ENCODE results near the gene MAP2K1. TPM values are rescaled to one million over a fixed set of nuclear protein-coding genes. Genes with fewer than 3 reads are reported as not detected.

Gene MAP2K1
- total and polyA plus RNA-seq, 2 of the 4 experiments (the other 2 are of a cell fraction), result 34.7 to 37.8 TPM

DNA sequence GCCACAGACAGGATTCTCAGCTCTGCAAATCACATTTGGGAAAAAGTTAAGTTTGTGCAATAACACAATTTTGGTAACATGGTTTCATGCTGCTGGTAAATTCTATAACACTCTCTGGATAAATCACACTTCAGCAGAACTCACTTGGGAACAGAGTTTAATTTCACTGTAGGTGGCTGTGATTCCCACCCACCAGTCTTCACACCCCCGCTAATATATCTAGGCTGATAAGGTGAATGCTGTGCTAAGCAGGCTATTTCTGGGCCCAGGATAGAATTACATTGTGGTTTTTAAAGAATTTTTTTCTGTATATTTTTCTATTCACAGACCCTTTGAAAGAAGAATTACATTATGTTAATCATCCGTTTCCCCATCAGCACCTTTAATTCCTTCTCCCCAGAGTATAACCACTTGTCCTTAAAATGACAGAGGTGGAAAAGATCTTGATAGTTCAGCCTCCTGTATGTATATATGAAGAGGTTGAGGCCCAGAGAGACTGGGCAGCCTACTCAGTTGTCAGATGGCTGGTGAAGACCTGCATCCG is 22.9 kb downstream of the MAP2K1 start:
- H3K14ac ChIP-seq (replicated peaks; ENCODE audit: low read depth, low read length), result no peak overlapping the region
- H4K91ac ChIP-seq (ENCODE audit: insufficient read depth, low read depth, low read length), result no peak overlapping the region
- no peak overlapping the region for H2BK120ac ChIP-seq (ENCODE audit: low read depth, low read length)
- H3K4me3 ChIP-seq (ENCODE audit: insufficient read depth, low read depth, low read length), result no peak overlapping the region
- H2BK5ac ChIP-seq (ENCODE audit: low read depth, low read length, poor library complexity, severe bottlenecking), result no peak overlapping the region
- H3K4me1 ChIP-seq (ENCODE audit: control insufficient read depth, insufficient read depth, low read length), result peaks cover 9% of the 10 kb centered on the region
- no peak overlapping the region for H3K18ac ChIP-seq (ENCODE audit: low read depth, low read length)
- H3K4me2 ChIP-seq (ENCODE audit: low read depth, low read length), result no peak overlapping the region
- H3K27ac ChIP-seq (ENCODE audit: insufficient read depth, low read length), result no peak overlapping the region
- BruUV-seq (replicated peaks), result no TSS peak
- no peak overlapping the region for H4K8ac ChIP-seq (ENCODE audit: low read depth in 2 of 2, low read length in 2 of 2)
- H3K9me3 ChIP-seq (ENCODE audit: control insufficient read depth, insufficient read depth, low read length), result no peaks in the 10 kb centered on the region; the same call in 1 of the 2 replicates
- no peak overlapping the region for H3K9ac ChIP-seq (ENCODE audit: low read depth, low read length)
- dilution Hi-C loops (cut with HindIII; ENCODE audit: low sequenced_read_pairs, unreplicated experiment) (loop anchor here (25.0 kb wide), 1 partner anchor 97 kb away; no protein-coding TSS in a partner anchor), intact Hi-C loops (cut with micrococcal nuclease) (no loop called here), in situ Hi-C loops (cut with MboI; ENCODE audit: low sequenced_read_pairs) (no loop called here)
- no peak overlapping the region for H3K56ac ChIP-seq (ENCODE audit: extremely low read depth, insufficient read depth, low read length)
- no peak overlapping the region for H4K5ac ChIP-seq (ENCODE audit: low read depth, low read length)
- POLR2A ChIA-PET (ENCODE audit: unreplicated experiment), result no interaction called here
- no peak overlapping the region for H3K23ac ChIP-seq (ENCODE audit: low read depth, low read length)
- no peak for ATAC-seq (ENCODE audit: low read depth)
- no peak overlapping the region for H2AK5ac ChIP-seq (ENCODE audit: low read depth, low read length)
- H3K36me3 ChIP-seq (ENCODE audit: control insufficient read depth, insufficient read depth, low read length), result no peaks in the 10 kb centered on the region
- H3K4ac ChIP-seq (ENCODE audit: low read depth, low read length), result no peak overlapping the region
- H2AFZ ChIP-seq (replicated peaks; ENCODE audit: low read length, poor library complexity), result no peak overlapping the region
- no peak overlapping the region for H2BK20ac ChIP-seq (ENCODE audit: low read depth, low read length)
- H3K27me3 ChIP-seq (ENCODE audit: control insufficient read depth, insufficient read depth, low read length), result no peaks in the 10 kb centered on the region
- peaks cover 92% of the 10 kb centered on the region for H4K20me1 ChIP-seq (ENCODE audit: insufficient read depth, low read length)
- WGBS, 2 experiments (ENCODE audit: extremely low coverage in 2 of 2, insufficient read length in 1 of 2), result no CpG with 5 or more reads among the region's 3 CpGs
- peaks cover 44 to 95% of the 10 kb centered on the region in 2 experiments for H3K79me1 ChIP-seq (ENCODE audit: low read depth in 1 of 2, low read length in 2 of 2)
- H2BK15ac ChIP-seq (ENCODE audit: low read depth, low read length), result no peak overlapping the region
- no peak overlapping the region for H2AK9ac ChIP-seq (replicated peaks; ENCODE audit: low read depth, low read length, poor library complexity)
- DNase-seq, result no peak
- CTCF ChIA-PET, result no interaction called here
- H3K9me1 ChIP-seq (ENCODE audit: insufficient read depth, low read length), result peaks cover 15% of the 10 kb centered on the region
- TF ChIP-seq RAD21 (IDR thresholded peaks at IDR 0.05; ENCODE audit: low read length) (no peak), CHD1 (IDR thresholded peaks at IDR 0.05; ENCODE audit: low read depth, low read length) (no peak), FOS (IDR thresholded peaks at IDR 0.05; ENCODE audit: low read depth, low read length) (no peak), MAZ (IDR thresholded peaks at IDR 0.05; ENCODE audit: borderline replicate concordance, low read depth, low read length) (no peak), NFE2L2 (IDR thresholded peaks at IDR 0.05; ENCODE audit: low read depth, low read length) (no peak), RCOR1 (IDR thresholded peaks at IDR 0.05; ENCODE audit: insufficient replicate concordance, low read length) (no peak), BHLHE40 (IDR thresholded peaks at IDR 0.05; ENCODE audit: low read depth, low read length) (no peak), RFX5 (IDR thresholded peaks at IDR 0.05; ENCODE audit: low read depth, low read length) (no peak)
- TF ChIP-seq, protein P1, sequence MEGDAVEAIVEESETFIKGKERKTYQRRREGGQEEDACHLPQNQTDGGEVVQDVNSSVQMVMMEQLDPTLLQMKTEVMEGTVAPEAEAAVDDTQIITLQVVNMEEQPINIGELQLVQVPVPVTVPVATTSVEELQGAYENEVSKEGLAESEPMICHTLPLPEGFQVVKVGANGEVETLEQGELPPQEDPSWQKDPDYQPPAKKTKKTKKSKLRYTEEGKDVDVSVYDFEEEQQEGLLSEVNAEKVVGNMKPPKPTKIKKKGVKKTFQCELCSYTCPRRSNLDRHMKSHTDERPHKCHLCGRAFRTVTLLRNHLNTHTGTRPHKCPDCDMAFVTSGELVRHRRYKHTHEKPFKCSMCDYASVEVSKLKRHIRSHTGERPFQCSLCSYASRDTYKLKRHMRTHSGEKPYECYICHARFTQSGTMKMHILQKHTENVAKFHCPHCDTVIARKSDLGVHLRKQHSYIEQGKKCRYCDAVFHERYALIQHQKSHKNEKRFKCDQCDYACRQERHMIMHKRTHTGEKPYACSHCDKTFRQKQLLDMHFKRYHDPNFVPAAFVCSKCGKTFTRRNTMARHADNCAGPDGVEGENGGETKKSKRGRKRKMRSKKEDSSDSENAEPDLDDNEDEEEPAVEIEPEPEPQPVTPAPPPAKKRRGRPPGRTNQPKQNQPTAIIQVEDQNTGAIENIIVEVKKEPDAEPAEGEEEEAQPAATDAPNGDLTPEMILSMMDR (conservative IDR thresholded peaks at IDR 0.05; ENCODE audit: low read depth, low read length), result no peak

All from IMR-90 (cell line).